ENCODE data around the gene SSU72.
"Not testable (repeated sequence)": the region's sequence is repeated elsewhere in the genome, so short reads cannot be mapped to it uniquely, and the experiment has no call there.

The SSU72 gene

GRCh38 chr1:1508775-1509464, 65.7 kb downstream of the SSU72 start:
- DNase-seq (ENCODE audit: low read depth, low spot score): not testable (repeated sequence)

GRCh38 chr1:1507305-1507704, 67.4 kb downstream of the SSU72 start:
- no peak for DNase-seq (ENCODE audit: low read depth, low spot score)

DNA sequence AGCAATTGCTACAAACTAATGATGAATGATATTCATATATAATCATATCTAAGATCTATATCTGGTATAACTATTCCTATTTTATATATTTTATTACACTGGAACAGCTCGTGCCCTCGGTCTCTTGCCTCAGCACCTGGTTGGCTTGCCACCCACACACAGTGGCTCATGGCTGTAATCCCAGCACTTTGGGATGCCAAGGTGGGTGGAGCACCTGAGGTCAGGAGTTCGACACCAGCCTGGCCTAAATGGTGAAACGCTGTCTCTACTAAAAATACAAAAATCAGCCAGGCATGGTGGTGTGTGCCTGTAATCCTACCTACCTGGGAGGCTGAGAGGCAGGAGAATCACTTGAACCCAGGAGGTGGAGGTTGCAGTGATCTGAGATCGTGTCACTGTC, 68.9 kb downstream of the SSU72 start:
- DNase-seq (ENCODE audit: low read depth, low spot score): not testable (repeated sequence)

DNA sequence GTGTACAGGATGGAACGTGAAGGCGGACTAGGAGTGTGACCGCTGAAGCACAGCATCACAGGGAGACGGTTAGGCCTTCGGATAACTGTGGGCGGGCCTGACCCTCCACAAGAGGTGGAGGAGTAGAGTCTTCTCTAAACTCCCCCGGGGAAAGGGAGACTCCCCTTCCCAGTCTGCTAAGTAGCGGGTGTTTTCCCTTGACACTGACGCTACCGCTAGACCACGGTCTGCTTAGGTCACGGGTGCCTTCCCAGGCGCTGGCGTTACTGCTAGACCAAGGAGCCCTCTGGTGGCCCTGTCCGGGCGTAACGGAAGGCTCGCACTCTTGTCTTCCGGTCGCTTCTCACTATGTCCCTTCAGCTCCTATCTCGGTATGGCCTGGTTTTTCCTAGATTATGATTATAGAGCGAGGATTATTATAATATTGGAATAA, 69.3 kb downstream of the SSU72 start:
- not testable (repeated sequence) for DNase-seq (ENCODE audit: low read depth, low spot score)

- not testable (repeated sequence) for DNase-seq (ENCODE audit: low read depth, low spot score)
Measured at GRCh38 chr1:1504777-1505365, 69.8 kb downstream of the SSU72 start.

- not testable (repeated sequence) for DNase-seq (ENCODE audit: low read depth, low spot score)
Measured at GRCh38 chr1:1495461-1495975, 79.1 kb downstream of the SSU72 start.

DNA sequence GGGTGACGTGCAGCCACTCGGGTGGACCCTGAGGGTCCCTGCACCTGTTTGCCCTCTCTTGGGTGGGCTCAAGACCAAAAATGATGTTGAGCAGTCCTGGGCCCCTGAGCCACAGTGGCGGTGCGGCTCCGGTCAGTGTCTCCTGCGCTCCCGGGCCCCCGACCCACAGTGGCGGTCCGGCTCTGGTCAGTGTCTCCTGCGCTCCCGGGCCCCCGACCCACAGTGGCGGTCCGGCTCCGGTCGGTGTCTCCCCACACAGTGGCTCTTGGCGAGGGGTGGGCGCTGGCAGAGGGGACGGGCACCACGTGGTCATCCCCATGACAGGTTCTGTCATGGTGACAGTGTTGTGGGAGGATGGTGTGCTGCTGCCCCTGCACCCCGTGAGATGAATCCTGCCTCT, 80.4 kb downstream of the SSU72 start:
- not testable (repeated sequence) for DNase-seq (ENCODE audit: low read depth, low spot score)
